Measurements from ENCODE around the gene KLHDC8A.
"Not testable (repeated sequence)": the region's sequence is repeated elsewhere in the genome, so short reads cannot be mapped to it uniquely, and the experiment has no call there.

KLHDC8A gene

GRCh38 chr1:205371871-205372660 is 15.3 kb upstream of the KLHDC8A start:
- DNase-seq (ENCODE audit: low spot score): no peak

- no peak for DNase-seq (ENCODE audit: low spot score)
Measured at GRCh38 chr1:205370780-205371179, 14.1 kb upstream of the KLHDC8A start.

GRCh38 chr1:205369701-205370123 is 13.0 kb upstream of the KLHDC8A start:
- DNase-seq (ENCODE audit: low spot score): no peak

GRCh38 chr1:205368478-205368877 is 11.8 kb upstream of the KLHDC8A start:
- no peak for DNase-seq (ENCODE audit: low spot score)

GRCh38 chr1:205365945-205366463 is 9.3 kb upstream of the KLHDC8A start:
- no peak for DNase-seq (ENCODE audit: low spot score)

GRCh38 chr1:205365086-205365485 is 8.4 kb upstream of the KLHDC8A start:
- not testable (repeated sequence) for DNase-seq (ENCODE audit: low spot score)

GRCh38 chr1:205360891-205361290 is 4.2 kb upstream of the KLHDC8A start:
- no peak for DNase-seq (ENCODE audit: low spot score)

GRCh38 chr1:205359771-205360565 is 3.2 kb upstream of the KLHDC8A start:
- DNase-seq (ENCODE audit: low spot score): no peak

- no peak for DNase-seq (ENCODE audit: low spot score)
Measured at GRCh38 chr1:205358579-205358978, 1.9 kb upstream of the KLHDC8A start.

GRCh38 chr1:205357567-205357966 is 845 bp upstream of the KLHDC8A start:
- no peak for DNase-seq (ENCODE audit: low spot score)

GRCh38 chr1:205355075-205355453 is 1.7 kb downstream of the KLHDC8A start:
- DNase-seq (ENCODE audit: low spot score): no peak

- DNase-seq (ENCODE audit: low spot score): peak; percentile 79
Measured at GRCh38 chr1:205354259-205355074, 2.3 kb downstream of the KLHDC8A start.

GRCh38 chr1:205353612-205354011 is 3.1 kb downstream of the KLHDC8A start:
- no peak for DNase-seq (ENCODE audit: low spot score)

GRCh38 chr1:205353191-205353590 is 3.5 kb downstream of the KLHDC8A start:
- no peak for DNase-seq (ENCODE audit: low spot score)

- no peak for DNase-seq (ENCODE audit: low spot score)
Measured at GRCh38 chr1:205351984-205352713, 4.6 kb downstream of the KLHDC8A start.

GRCh38 chr1:205350691-205351141 is 6.0 kb downstream of the KLHDC8A start:
- no peak for DNase-seq (ENCODE audit: low spot score)

GRCh38 chr1:205350124-205350523 is 6.6 kb downstream of the KLHDC8A start:
- no peak for DNase-seq (ENCODE audit: low spot score)

GRCh38 chr1:205348554-205349487 is 7.9 kb downstream of the KLHDC8A start:
- no peak for DNase-seq (ENCODE audit: low spot score)

- DNase-seq (ENCODE audit: low spot score): peak; percentile 25
Measured at GRCh38 chr1:205346956-205347574, 9.7 kb downstream of the KLHDC8A start.

GRCh38 chr1:205345761-205346160 is 11.0 kb downstream of the KLHDC8A start:
- no peak for DNase-seq (ENCODE audit: low spot score)

All from hematopoietic multipotent progenitor cell treated with erythropoietin and hydrocortisone succinate and interleukin-3 and kit ligand, for 15 days (in vitro differentiated cells).